SU-DHL-6 (cell line): Measurements from ENCODE around the gene CRYBB1.

Source experiments
- EZH2phosphoT487 ChIP-seq: fragments of 200-600 bp; sonication (generic), shearing (Covaris generic); conservative IDR thresholded peaks from 2 replicates; pipeline ENCODE4 v1.6.1; 2018; ENCODE audit warnings: mild to moderate bottlenecking, antibody characterized with exemption, low read length, moderate library complexity, mixed read lengths
- TF ChIP-seq, protein P1 (sequence below): fragments of 200-600 bp; sonication (generic); IDR thresholded peaks from one replicate; pipeline ENCODE4 v1.5.1; 2017; ENCODE audit warnings: antibody characterized with exemption, mild to moderate bottlenecking, low read length, moderate library complexity; ENCODE audit not compliant: insufficient read depth, poor library complexity, severe bottlenecking

DNA sequence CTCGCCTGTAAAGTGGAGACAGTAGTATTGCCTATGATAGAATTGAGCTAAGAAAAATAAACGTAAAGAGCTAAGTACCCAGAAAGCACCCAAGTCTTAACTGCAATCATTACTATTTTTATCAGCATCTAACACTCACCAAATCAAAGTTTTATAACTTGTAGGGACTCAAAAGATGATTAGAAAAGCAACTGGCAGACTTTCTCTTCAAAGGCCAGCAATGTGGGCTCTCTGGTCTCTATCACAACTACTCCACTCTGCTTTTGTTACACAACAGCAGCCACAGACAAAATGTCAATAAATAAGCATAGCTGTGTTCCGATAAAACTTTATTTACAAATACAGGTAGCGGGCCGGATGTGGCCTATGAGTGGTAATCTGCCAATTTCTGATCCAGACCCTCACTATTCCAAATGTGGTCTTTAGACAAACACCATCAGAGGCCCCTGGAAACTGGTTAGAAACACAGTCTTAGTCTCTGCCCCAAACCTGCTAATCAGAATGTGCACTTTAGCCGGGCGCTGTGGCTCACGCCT lies 36.1 kb downstream of the CRYBB1 start:
- TF ChIP-seq, protein P1, sequence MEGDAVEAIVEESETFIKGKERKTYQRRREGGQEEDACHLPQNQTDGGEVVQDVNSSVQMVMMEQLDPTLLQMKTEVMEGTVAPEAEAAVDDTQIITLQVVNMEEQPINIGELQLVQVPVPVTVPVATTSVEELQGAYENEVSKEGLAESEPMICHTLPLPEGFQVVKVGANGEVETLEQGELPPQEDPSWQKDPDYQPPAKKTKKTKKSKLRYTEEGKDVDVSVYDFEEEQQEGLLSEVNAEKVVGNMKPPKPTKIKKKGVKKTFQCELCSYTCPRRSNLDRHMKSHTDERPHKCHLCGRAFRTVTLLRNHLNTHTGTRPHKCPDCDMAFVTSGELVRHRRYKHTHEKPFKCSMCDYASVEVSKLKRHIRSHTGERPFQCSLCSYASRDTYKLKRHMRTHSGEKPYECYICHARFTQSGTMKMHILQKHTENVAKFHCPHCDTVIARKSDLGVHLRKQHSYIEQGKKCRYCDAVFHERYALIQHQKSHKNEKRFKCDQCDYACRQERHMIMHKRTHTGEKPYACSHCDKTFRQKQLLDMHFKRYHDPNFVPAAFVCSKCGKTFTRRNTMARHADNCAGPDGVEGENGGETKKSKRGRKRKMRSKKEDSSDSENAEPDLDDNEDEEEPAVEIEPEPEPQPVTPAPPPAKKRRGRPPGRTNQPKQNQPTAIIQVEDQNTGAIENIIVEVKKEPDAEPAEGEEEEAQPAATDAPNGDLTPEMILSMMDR: no peak
- no peak for TF ChIP-seq EZH2phosphoT487
